Measurements from ENCODE around the gene CLEC4M.

DNA sequence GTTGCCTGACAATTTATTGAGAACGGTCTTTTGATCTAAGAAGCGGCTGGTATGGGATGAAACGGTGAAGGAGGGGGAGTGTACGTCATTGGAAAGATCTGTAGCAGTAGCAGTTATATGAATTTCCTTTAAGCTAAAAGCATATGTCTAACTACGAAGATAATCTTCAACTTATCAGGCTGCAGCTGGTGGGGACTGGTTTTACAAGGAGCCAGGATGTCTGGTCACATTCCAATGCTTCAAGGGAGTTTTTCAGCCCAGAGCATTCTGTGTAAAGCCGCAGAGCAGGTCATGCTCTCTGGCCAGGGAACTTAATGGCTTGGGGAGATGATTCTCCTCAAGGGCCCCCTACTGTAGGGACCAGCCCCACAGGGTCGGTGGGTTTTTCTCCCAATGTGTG is 29.2 kb downstream of the CLEC4M start:
- TF ChIP-seq ZNF843 (tag by site-specific recombination; IDR thresholded peaks at IDR 0.05) (no peak), ZNF23 (tag by site-specific recombination; IDR thresholded peaks at IDR 0.05; ENCODE audit: borderline replicate concordance) (no peak), BCL11A (tag by site-specific recombination; IDR thresholded peaks at IDR 0.05; ENCODE audit: low read depth) (no peak)
- TF ChIP-seq, protein P1, sequence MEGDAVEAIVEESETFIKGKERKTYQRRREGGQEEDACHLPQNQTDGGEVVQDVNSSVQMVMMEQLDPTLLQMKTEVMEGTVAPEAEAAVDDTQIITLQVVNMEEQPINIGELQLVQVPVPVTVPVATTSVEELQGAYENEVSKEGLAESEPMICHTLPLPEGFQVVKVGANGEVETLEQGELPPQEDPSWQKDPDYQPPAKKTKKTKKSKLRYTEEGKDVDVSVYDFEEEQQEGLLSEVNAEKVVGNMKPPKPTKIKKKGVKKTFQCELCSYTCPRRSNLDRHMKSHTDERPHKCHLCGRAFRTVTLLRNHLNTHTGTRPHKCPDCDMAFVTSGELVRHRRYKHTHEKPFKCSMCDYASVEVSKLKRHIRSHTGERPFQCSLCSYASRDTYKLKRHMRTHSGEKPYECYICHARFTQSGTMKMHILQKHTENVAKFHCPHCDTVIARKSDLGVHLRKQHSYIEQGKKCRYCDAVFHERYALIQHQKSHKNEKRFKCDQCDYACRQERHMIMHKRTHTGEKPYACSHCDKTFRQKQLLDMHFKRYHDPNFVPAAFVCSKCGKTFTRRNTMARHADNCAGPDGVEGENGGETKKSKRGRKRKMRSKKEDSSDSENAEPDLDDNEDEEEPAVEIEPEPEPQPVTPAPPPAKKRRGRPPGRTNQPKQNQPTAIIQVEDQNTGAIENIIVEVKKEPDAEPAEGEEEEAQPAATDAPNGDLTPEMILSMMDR (tag by site-specific recombination; IDR thresholded peaks at IDR 0.05): no peak
- TF ChIP-seq, protein P2, sequence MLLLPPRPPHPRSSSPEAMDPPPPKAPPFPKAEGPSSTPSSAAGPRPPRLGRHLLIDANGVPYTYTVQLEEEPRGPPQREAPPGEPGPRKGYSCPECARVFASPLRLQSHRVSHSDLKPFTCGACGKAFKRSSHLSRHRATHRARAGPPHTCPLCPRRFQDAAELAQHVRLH (tag by site-specific recombination; IDR thresholded peaks at IDR 0.05): no peak
- TF ChIP-seq, protein P3, sequence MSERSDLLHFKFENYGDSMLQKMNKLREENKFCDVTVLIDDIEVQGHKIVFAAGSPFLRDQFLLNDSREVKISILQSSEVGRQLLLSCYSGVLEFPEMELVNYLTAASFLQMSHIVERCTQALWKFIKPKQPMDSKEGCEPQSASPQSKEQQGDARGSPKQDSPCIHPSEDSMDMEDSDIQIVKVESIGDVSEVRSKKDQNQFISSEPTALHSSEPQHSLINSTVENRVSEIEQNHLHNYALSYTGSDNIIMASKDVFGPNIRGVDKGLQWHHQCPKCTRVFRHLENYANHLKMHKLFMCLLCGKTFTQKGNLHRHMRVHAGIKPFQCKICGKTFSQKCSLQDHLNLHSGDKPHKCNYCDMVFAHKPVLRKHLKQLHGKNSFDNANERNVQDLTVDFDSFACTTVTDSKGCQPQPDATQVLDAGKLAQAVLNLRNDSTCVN (tag by site-specific recombination; optimal IDR thresholded peaks at IDR 0.05): no peak

Data from HEK293 (cell line).